ENCODE data around the gene LRPAP1.
A peak's percentile ranks its signal among the peaks of the same experiment; 100 is the strongest.
"Not testable (repeated sequence)": the region's sequence is repeated elsewhere in the genome, so short reads cannot be mapped to it uniquely, and the experiment has no call there.

Gene LRPAP1, protein sequence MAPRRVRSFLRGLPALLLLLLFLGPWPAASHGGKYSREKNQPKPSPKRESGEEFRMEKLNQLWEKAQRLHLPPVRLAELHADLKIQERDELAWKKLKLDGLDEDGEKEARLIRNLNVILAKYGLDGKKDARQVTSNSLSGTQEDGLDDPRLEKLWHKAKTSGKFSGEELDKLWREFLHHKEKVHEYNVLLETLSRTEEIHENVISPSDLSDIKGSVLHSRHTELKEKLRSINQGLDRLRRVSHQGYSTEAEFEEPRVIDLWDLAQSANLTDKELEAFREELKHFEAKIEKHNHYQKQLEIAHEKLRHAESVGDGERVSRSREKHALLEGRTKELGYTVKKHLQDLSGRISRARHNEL

GRCh38 chr4:3531879-3532750 is at the start of gene LRPAP1:
LRPAP1 (minus strand) TSS chr4:3532422; CDS start chr4:3532412, 10 bp downstream.
- DNase-seq: peak; percentile 63

DNA sequence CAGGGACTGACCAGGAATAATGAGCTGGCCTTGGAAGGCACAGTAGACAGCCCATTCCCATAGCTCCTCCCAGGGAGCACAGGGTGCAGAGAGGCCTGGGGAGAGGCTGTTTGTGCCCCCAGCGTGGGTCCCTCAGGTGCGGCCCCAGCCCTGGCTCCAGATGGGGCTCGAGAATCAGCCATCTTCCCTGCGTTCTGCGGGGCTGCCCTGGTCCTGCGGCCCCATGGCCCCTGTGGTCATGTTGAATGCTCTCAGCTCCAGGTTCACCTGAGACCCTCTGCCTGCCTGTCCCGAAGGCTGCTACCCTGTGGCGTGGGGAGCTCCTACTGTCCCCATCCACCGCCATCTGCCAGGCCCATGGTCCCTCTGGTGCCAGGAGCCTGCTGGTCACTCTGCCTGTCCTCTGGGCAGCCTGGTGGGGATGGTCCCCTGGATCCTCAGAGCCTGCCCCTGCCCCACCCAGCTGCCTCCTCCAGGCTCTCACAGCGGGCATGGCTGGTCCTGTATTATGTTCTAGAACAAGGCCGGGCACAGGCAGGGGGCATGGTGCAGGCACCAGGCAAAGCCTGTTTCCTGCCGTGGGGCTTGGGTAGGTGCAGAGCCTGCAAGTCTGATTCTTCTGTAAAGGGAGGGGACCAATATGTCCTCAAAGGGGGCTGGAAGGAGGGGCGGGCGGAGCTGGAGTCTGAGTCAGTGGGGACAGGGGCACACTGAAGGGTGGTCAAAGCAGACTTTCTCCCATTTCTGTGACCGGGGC is 49.3 kb upstream of the LRPAP1 start:
- not testable (repeated sequence) for DNase-seq

- not testable (repeated sequence) for DNase-seq
Measured at GRCh38 chr4:3580859-3581258, 48.6 kb upstream of the LRPAP1 start.

DNA sequence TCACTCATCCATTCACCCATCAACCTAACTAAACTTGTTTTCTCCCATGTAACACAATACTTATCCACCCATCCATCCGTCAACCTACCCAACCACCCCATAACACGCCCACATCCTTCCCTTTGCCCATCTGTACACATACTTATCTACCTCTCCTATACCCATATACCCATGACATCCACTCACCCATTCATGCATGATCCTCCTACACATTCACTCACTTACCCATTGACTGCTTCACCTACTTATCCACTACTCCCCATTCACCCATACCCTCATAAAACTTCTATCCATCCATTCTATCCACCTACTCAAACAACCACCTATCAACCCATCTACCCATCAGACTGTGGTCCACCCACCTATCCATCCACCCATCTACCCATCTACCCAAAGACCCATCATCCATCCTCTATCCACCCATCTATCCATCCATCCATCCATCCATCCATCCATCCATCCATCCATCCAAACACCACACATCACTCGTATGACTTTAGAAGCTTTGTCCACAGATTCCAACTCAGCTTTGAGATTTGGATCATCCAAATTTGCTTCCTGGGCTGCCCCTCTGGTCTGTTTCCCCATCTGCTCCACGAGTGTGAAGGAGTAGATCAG is 46.4 kb upstream of the LRPAP1 start:
- not testable (repeated sequence) for DNase-seq

DNA sequence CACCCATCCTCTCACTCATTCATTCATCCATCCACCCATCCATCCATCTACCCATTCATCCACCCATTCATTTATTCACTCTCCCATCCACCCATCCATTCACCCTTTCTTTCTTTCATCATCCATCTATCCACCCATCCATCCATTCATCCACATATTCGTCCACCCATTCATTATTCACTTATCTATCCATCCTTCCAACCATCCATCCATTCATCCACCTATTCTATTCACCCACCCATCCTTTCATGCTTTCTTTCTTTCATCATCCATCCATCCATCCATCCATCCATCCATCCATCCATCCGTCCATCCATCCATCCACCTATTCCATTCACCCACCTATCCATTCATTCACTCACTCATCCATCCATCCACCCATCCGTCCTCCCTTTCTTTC is 45.8 kb upstream of the LRPAP1 start:
- not testable (repeated sequence) for DNase-seq

DNA sequence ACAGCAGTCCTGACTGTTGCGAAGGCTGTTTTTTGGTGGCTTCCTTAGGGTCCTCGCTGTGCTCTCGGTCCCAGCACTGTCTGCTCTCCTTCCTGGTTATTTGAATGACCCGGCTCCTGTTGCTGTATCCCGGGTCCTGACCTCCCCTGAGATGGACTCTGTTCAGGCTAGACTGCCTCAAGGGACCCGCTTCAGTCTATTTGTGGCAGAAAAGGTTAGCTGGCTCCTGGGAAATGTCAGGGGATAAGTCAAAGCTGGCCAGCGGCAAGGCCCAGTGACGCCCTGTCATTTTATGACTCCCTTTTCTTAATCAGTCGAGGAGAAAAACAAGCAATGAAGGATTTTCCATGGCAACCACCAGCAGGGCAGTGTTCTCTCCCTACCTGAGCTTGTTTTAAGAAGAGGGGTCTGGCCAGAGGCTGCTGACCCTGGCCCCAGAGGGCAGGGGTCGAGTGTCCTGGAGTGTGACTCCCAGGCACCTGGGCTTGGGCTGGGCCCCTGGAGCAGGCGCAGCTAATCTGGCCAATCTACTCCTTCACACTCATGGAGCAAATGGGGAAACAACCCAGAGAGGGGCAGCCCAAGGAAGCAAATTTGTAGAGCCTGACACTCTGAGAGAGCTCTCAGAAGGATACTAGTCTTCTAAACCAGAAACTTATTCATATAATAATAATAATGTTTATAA is 45.1 kb upstream of the LRPAP1 start:
- not testable (repeated sequence) for DNase-seq

DNA sequence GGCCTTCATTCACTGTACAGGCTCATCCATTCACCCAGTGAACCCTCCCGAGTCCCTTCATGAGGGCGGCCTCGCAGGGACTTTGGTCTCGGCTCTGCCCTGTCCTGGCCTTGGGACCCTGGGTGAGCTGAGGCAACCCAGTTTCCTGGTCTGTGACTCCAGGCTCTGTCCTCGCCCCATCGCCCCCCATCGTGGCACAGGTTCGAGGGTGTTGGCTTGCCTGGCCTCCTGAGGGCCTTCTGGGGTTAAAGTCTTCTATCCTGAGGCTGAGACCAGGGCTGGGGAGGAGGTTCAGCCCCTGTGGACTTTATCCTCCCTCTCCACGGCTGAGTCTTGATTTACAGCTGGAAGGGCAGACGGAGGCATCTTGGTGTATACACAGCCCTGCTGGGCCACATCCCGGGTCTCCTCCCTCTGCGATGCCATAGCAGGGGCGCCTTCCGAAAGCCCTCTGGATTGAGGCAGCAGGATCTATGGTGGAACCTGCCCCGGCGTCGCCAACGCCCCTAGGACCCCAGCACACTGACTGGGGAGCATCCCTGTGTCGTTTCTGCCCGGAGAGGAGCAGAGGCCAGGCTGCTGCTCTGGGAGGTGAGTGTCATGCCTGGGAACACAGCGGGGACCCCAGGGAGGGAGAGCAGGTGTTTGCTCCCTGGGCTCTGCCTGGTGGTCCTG is 44.4 kb upstream of the LRPAP1 start:
- not testable (repeated sequence) for DNase-seq

DNA sequence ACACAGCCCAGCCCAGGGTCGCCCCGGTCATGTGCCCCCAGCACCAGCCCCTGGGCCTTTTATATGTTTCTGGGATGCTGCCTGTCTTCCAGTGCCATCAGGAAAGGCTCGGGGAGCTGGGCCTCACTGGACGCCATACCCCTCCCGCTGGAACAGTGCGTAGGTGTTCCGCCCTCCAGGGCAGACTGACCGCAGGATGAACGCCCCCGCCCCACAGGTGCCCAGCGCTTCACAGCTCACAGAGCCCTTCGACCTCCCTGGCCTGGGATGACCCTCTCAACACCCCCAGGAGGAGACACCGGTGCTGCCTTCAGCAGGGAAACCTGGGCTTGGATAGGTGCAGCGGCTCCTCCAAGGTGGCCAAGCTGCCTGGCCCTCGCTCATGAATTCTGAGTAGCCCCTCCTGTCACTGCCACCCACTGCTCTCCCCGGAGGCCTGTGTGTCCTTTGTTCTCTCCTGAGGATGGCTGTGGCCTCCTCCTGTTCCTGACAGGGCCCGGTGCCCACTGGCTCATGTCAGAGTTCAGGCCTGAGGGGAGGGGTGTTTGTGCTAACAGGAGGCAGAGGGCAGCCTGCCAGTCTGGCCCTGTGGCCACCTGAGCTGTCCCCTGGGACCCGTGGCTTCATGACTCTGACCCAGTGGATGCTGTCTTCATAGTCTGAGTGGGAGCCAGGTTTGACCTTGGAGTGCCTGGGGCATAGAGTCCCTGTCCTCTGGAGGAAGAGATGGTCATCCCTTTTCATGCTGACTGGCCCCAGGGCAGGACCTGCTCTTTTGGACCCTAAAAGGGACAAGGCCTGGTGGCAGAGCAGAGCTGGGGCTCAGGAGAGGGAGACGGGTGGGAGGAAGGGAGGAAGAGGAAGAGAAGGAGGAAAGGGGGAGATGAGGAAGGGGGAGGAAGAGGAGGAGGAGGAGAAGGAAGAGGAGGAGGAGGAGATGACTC is 43.5 kb upstream of the LRPAP1 start:
- not testable (repeated sequence) for DNase-seq

- DNase-seq: not testable (repeated sequence)
Measured at GRCh38 chr4:3574865-3575264, 42.6 kb upstream of the LRPAP1 start.

GRCh38 chr4:3574346-3574745 is 42.1 kb upstream of the LRPAP1 start:
- not testable (repeated sequence) for DNase-seq

DNA sequence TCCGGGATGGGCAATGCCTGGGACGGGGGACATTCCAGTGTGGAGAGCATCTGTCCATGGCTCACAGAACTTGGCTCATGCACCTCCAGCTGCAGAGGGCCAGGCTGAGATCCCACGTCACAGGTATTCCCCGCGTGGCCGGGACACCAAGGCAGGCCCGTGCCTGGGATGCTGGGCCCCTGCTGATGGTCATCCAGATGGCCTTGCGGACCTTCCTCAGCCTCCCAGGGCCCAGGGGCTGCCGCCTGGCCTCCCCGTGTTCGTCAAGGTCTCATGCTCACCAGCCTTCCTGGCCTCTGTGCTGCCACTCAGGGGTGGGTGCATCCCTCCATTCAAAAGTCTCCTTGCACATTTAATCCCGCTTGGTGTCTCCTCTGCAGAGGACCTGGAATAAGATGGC is 40.9 kb upstream of the LRPAP1 start:
- DNase-seq: no peak

GRCh38 chr4:3572363-3572762 is 40.1 kb upstream of the LRPAP1 start:
- no peak for DNase-seq

- no peak for DNase-seq
Measured at GRCh38 chr4:3571921-3572320, 39.7 kb upstream of the LRPAP1 start.

- not testable (repeated sequence) for DNase-seq
Measured at GRCh38 chr4:3570923-3571322, 38.7 kb upstream of the LRPAP1 start.

GRCh38 chr4:3569611-3570010 is 37.4 kb upstream of the LRPAP1 start:
- DNase-seq: not testable (repeated sequence)

DNA sequence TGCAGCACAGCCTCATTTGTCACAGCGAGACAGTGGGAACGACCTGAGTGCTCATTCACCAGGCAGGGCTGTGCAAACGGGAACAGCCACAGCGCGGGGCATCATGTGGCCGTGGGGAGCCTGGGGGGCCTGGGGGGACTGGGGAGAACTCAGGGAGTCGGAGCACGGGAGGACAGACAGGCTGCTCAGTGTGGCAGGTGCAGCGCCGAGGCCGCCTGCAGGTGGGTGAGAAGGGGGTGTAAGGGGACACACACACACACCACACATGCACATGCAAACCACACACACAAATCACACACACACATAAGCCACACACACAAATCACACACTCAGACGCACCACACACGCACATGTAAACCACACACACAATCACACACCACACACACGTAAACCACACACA is 34.5 kb upstream of the LRPAP1 start:
- not testable (repeated sequence) for DNase-seq

DNA sequence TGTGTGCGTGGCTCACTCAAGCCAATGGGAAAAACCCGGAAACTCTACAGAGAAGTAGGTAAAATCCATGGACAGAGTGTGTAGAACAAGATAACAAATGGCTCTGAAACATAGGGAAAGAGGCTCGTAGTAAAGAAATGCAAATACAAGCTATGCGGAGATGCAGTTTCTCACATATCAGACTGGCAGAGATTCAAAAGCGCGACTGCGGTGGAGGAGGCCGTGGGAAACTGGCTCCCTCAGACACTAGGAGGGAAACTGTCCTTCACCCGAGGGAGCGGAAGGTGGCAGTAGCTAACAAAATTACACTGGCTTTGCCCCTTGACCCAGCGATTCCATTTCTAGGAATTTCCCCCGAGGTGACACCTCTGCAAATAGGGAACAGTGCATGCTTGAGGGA is 34.1 kb upstream of the LRPAP1 start:
- DNase-seq: not testable (repeated sequence)

DNA sequence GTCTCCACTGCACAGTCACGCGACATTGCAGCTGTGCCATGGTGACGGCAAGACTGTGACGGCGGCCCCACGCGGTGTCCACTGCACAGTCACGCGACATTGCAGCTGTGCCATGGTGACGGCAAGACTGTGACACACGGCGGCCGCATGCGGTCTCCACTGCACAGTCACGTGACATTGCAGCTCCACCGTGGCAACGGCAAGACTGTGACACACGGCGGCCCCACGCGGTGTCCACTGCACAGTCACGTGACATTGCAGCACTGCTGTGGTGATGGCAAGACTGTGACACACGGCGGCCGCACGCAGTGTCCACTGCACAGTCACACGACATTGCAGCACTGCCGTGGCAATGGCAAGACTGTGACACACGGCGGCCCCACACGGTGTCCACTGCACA is 32.7 kb upstream of the LRPAP1 start:
- not testable (repeated sequence) for DNase-seq

DNA sequence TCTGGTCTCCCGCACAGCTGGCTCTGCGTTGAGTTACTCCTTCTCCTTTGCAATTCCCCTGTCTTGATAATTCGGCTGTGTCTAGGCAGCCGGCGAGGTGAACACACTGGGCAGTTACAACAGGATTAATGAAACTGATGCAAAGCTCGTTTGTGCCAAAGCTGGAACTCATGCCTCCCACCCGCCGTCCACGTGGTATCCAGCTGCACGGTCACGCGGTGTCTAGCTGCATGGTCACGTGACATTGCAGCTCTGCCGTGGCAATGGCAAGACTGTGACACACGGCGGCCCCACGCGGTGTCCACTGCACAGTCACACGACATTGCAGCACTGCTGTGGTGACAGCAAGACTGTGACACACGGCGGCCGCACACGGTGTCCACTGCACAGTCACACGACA is 31.2 kb upstream of the LRPAP1 start:
- no peak for DNase-seq

- DNase-seq: not testable (repeated sequence)
Measured at GRCh38 chr4:3562127-3562526, 29.9 kb upstream of the LRPAP1 start.

All from NCI-H187 treated with DMSO at 0.1 percent for 48 hours (cell line).